IMR-90 (cell line): Measurements from ENCODE around the gene RFX3. TPM values are rescaled to one million over a fixed set of nuclear protein-coding genes. Genes with fewer than 3 reads are reported as not detected.

Experiments
- ATAC-seq: fragments of 200-7000 bp; cut with Tn5 transposase; 2 replicates; pipeline ENCODE4 v1.9.1; 2020; ENCODE audit warnings: low read depth, mild to moderate bottlenecking, moderate library complexity
- BruUV-seq: library from RNA; stranded (reverse); fragments of 400-500 nt; replicated peaks from 2 replicates; lab custom pipeline; 2021; lab: Mats Ljungman, UMichigan
- CTCF ChIA-PET: fragments of 300-600 bp; formaldehyde crosslinking; extraction: SDS; loops from one replicate; lab custom pipeline; 2021; ENCODE audit warnings: antibody characterized with exemption; lab: Yijun Ruan, JAX
- POLR2A ChIA-PET: fragments of 300-600 bp; sonication (Branson Sonifier 250); formaldehyde crosslinking; loops from one replicate; lab custom pipeline; 2022; ENCODE audit warnings: antibody characterized with exemption; ENCODE audit not compliant: unreplicated experiment; lab: Charles Lee
- DNase-seq: peaks from one replicate; pipeline ENCODE4 v3.0.0; 2013
- H2AFZ ChIP-seq: replicated peaks from 2 replicates; pipeline ENCODE3; 2013; ENCODE audit warnings: low read length, mild to moderate bottlenecking; ENCODE audit not compliant: poor library complexity
- H2AK5ac ChIP-seq: 2 replicates; pipeline ENCODE4 v1.6.1; 2013; ENCODE audit warnings: low read depth, low read length, inconsistent platforms
- H2AK9ac ChIP-seq: replicated peaks from 2 replicates; pipeline ENCODE3; 2013; ENCODE audit warnings: mild to moderate bottlenecking, low read depth, low read length, moderate library complexity; ENCODE audit not compliant: poor library complexity
- H2BK120ac ChIP-seq: 2 replicates; pipeline ENCODE4 v1.6.1; 2013; ENCODE audit warnings: low read depth, low read length, inconsistent platforms
- H2BK15ac ChIP-seq: 3 replicates; pipeline ENCODE4 v1.6.1; 2013; ENCODE audit warnings: low read depth, low read length, inconsistent platforms
- H2BK20ac ChIP-seq: 2 replicates; pipeline ENCODE4 v1.6.1; 2013; ENCODE audit warnings: low read depth, mild to moderate bottlenecking, inconsistent platforms, low read length, moderate library complexity
- H2BK5ac ChIP-seq: 2 replicates; pipeline ENCODE4 v1.6.1; 2013; ENCODE audit warnings: mild to moderate bottlenecking, low read depth, low read length, inconsistent platforms; ENCODE audit not compliant: poor library complexity, severe bottlenecking
- H3K14ac ChIP-seq: replicated peaks from 2 replicates; pipeline ENCODE4 v1.6.1; 2013; ENCODE audit warnings: low read depth, low read length, inconsistent platforms
- H3K18ac ChIP-seq: 2 replicates; pipeline ENCODE4 v1.6.1; 2013; ENCODE audit warnings: low read depth, low read length, control low read depth
- H3K23ac ChIP-seq: 2 replicates; pipeline ENCODE4 v1.6.1; 2013; ENCODE audit warnings: low read depth, low read length, inconsistent platforms
- H3K27ac ChIP-seq: 2 replicates; pipeline ENCODE4 v1.5.1; 2013; ENCODE audit warnings: mild to moderate bottlenecking, control low read depth, low read length; ENCODE audit not compliant: insufficient read depth
- H3K27me3 ChIP-seq: 2 replicates; pipeline ENCODE4 v1.6.1; 2013; ENCODE audit warnings: low read length; ENCODE audit not compliant: control insufficient read depth, insufficient read depth
- H3K36me3 ChIP-seq: 2 replicates; pipeline ENCODE4 v1.6.1; 2013; ENCODE audit warnings: low read length, mixed read lengths; ENCODE audit not compliant: control insufficient read depth, insufficient read depth
- H3K4ac ChIP-seq: 2 replicates; pipeline ENCODE4 v1.6.1; 2013; ENCODE audit warnings: low read depth, low read length, inconsistent platforms
- H3K4me1 ChIP-seq: 2 replicates; pipeline ENCODE4 v1.6.1; 2013; ENCODE audit warnings: low read length, mixed read lengths; ENCODE audit not compliant: control insufficient read depth, insufficient read depth
- H3K4me2 ChIP-seq: 2 replicates; pipeline ENCODE4 v1.6.1; 2013; ENCODE audit warnings: low read depth, mild to moderate bottlenecking, control low read depth, low read length, moderate library complexity
- H3K4me3 ChIP-seq: 2 replicates; pipeline ENCODE4 v1.5.1; 2013; ENCODE audit warnings: low read depth, mild to moderate bottlenecking, control low read depth, low read length, moderate library complexity; ENCODE audit not compliant: insufficient read depth
- H3K56ac ChIP-seq: 2 replicates; pipeline ENCODE4 v1.6.1; 2013; ENCODE audit warnings: low read length, inconsistent platforms; ENCODE audit not compliant: insufficient read depth; ENCODE audit errors: extremely low read depth
- H3K79me1 ChIP-seq, 2 experiments: 2 replicates each; pipeline ENCODE4 v1.6.1; 2013; ENCODE audit warnings: low read length in 2 of 2, inconsistent platforms in 1 of 2, low read depth in 1 of 2
- H3K9ac ChIP-seq: 2 replicates; pipeline ENCODE4 v1.6.1; 2013; ENCODE audit warnings: low read depth, low read length, control low read depth
- H3K9me1 ChIP-seq: 2 replicates; pipeline ENCODE4 v1.6.1; 2013; ENCODE audit warnings: low read length, inconsistent platforms; ENCODE audit not compliant: insufficient read depth
- H3K9me3 ChIP-seq: 2 replicates; pipeline ENCODE4 v1.6.1; 2013; ENCODE audit warnings: low read length; ENCODE audit not compliant: control insufficient read depth, insufficient read depth
- H4K20me1 ChIP-seq: 2 replicates; pipeline ENCODE4 v1.6.1; 2013; ENCODE audit warnings: low read length, inconsistent platforms; ENCODE audit not compliant: insufficient read depth
- H4K5ac ChIP-seq: 2 replicates; pipeline ENCODE4 v1.6.1; 2013; ENCODE audit warnings: mild to moderate bottlenecking, low read depth, low read length, control low read depth
- H4K8ac ChIP-seq, 2 experiments: 2 replicates each; pipeline ENCODE4 v1.6.1; 2013; ENCODE audit warnings: low read depth in 2 of 2, low read length in 2 of 2, control low read depth in 1 of 2, inconsistent platforms in 1 of 2
- H4K91ac ChIP-seq: 2 replicates; pipeline ENCODE4 v1.6.1; 2013; ENCODE audit warnings: low read depth, low read length, inconsistent platforms; ENCODE audit not compliant: insufficient read depth
- BHLHE40 ChIP-seq: fragments of 150-350 bp; IDR thresholded peaks from 2 replicates; pipeline ENCODE4 v1.6.1; 2016; ENCODE audit warnings: mild to moderate bottlenecking, low read depth, low read length
- CEBPB ChIP-seq: IDR thresholded peaks from 2 replicates; pipeline ENCODE4 v1.6.1; 2012; ENCODE audit warnings: low read depth, low read length, improper control_type of control experiment
- CHD1 ChIP-seq: IDR thresholded peaks from 2 replicates; pipeline ENCODE4 v1.6.1; 2012; ENCODE audit warnings: low read depth, low read length, improper control_type of control experiment
- CTCF ChIP-seq: conservative IDR thresholded peaks from 2 replicates; pipeline ENCODE4 v1.5.1; 2012; ENCODE audit warnings: mild to moderate bottlenecking, low read depth, low read length, improper control_type of control experiment
- ELK1 ChIP-seq: fragments of 150-350 bp; IDR thresholded peaks from 2 replicates; pipeline ENCODE4 v1.6.1; 2016; ENCODE audit warnings: low read depth, mild to moderate bottlenecking, low read length, moderate library complexity, borderline replicate concordance
- MAFK ChIP-seq: IDR thresholded peaks from 2 replicates; pipeline ENCODE4 v1.6.1; 2012; ENCODE audit warnings: low read depth, low read length, improper control_type of control experiment
- MAZ ChIP-seq: IDR thresholded peaks from 2 replicates; pipeline ENCODE4 v1.6.1; 2012; ENCODE audit warnings: low read depth, mild to moderate bottlenecking, low read length, improper control_type of control experiment, moderate library complexity, borderline replicate concordance
- MXI1 ChIP-seq: IDR thresholded peaks from 2 replicates; pipeline ENCODE4 v1.6.1; 2012; ENCODE audit warnings: low read depth, mild to moderate bottlenecking, low read length, moderate library complexity, borderline replicate concordance
- NFE2L2 ChIP-seq: fragments of 150-350 bp; IDR thresholded peaks from 2 replicates; pipeline ENCODE4 v1.6.1; 2016; ENCODE audit warnings: low read depth, mild to moderate bottlenecking, low read length
- POLR2A ChIP-seq: IDR thresholded peaks from 2 replicates; pipeline ENCODE4 v1.6.1; 2012; ENCODE audit warnings: mild to moderate bottlenecking, low read depth, low read length
- RAD21 ChIP-seq: IDR thresholded peaks from 2 replicates; pipeline ENCODE4 v1.6.1; 2012; ENCODE audit warnings: low read length, improper control_type of control experiment
- RCOR1 ChIP-seq: IDR thresholded peaks from 2 replicates; pipeline ENCODE4 v1.6.1; 2012; ENCODE audit warnings: mild to moderate bottlenecking, low read length, improper control_type of control experiment; ENCODE audit not compliant: insufficient replicate concordance
- RFX5 ChIP-seq: IDR thresholded peaks from 2 replicates; pipeline ENCODE4 v1.8.0; 2012; ENCODE audit warnings: low read depth, mild to moderate bottlenecking, low read length, moderate library complexity
- SMC3 ChIP-seq: fragments of 150-350 bp; IDR thresholded peaks from 2 replicates; pipeline ENCODE4 v1.6.1; 2016; ENCODE audit warnings: low read depth, mild to moderate bottlenecking, antibody characterized with exemption, low read length, moderate library complexity
- USF2 ChIP-seq: fragments of 150-350 bp; IDR thresholded peaks from 2 replicates; pipeline ENCODE4 v1.6.1; 2017; ENCODE audit warnings: mild to moderate bottlenecking, antibody characterized with exemption, low read length, low read depth
- WGBS, 2 experiments: methylation state at CpG; one replicate each; pipeline versions ENCODE4 v1.1.5 to v1.1.7; 2013; ENCODE audit warnings: missing lambda C conversion rate in 2 of 2; ENCODE audit not compliant: insufficient read length in 1 of 2; ENCODE audit errors: extremely low coverage in 2 of 2; 5-methylcytosine and 5-hydroxymethylcytosine counted together
- dilution Hi-C: fragments of 300-500 bp; cut with HindIII; formaldehyde crosslinking; loops from one replicate; pipeline ENCODE4 v1.14.3; 2018; ENCODE audit warnings: low sequenced_read_pairs; ENCODE audit not compliant: unreplicated experiment
- in situ Hi-C: fragments of 300-500 bp; cut with MboI; formaldehyde crosslinking; loops from 3 replicates; pipeline ENCODE4 v1.14.3; 2019; ENCODE audit warnings: low sequenced_read_pairs, inconsistent platforms, mixed read lengths
- intact Hi-C: fragments of 100-400 bp; cut with micrococcal nuclease; formaldehyde crosslinking; loops from 2 replicates; pipeline ENCODE4 v1.10.0; 2022
- polyA plus RNA-seq, 3 experiments: library from polyadenylated mRNA; depleted of rRNA; stranded (reverse); fragments of >200 nt; gene quantifications; 2 replicates each; pipeline ENCODE4 v1.2.3, GENCODE V29; 2012; ENCODE audit warnings: low replicate concordance in 1 of 3
- total RNA-seq: library from RNA; depleted of rRNA; stranded (reverse); fragments of >200 nt; gene quantifications from 2 replicates; pipeline ENCODE4 v1.2.3, GENCODE V29; 2012

Gene RFX3
- total and polyA plus RNA-seq, 2 of the 4 experiments (the other 2 are of a cell fraction): 1.7 to 2.7 TPM

- Histone ChIP-seq H3K23ac (no peak overlapping the region), H4K8ac (no peak overlapping the region), H4K91ac (no peak overlapping the region), H3K56ac (no peak overlapping the region), H3K27ac (no peak overlapping the region), H3K36me3 (no peaks in the 10 kb centered on the region), H2BK5ac (no peak overlapping the region), H2AFZ (no peak overlapping the region), H2BK20ac (no peak overlapping the region), H2BK120ac (no peak overlapping the region), H3K14ac (no peak overlapping the region), H3K4me3 (no peak overlapping the region), H4K5ac (no peak overlapping the region), H3K27me3 (no peaks in the 10 kb centered on the region), H2AK9ac (no peak overlapping the region), H3K79me1 (no peaks in the 10 kb centered on the region), H3K4me2 (no peak overlapping the region), H3K9ac (no peak overlapping the region), H3K9me3 (no peaks in the 10 kb centered on the region), H4K20me1 (no peaks in the 10 kb centered on the region), H2BK15ac (no peak overlapping the region), H3K18ac (no peak overlapping the region), H3K4ac (no peak overlapping the region), H3K9me1 (no peaks in the 10 kb centered on the region), H2AK5ac (no peak overlapping the region), H3K4me1 (peaks cover 2% of the 10 kb centered on the region; the same call in 1 of the 2 replicates)
- ChIA-PET CTCF (interaction anchor here (0.6 kb wide), 1 partner anchor 1002 kb away, joined by 3 read pairs; no protein-coding TSS in a partner anchor), POLR2A (no interaction called here)
- dilution Hi-C loops (no loop called here), intact Hi-C loops (no loop called here), in situ Hi-C loops (no loop called here)
- no peak for DNase-seq
- BruUV-seq: no TSS peak
- no peak for ATAC-seq
- WGBS, 2 experiments: 100% methylated on average over 1 of the region's 7 CpGs; no CpG with 5 or more reads in 1 of the 2 experiments
- TF ChIP-seq SMC3 (no peak), RAD21 (no peak), ELK1 (no peak), RCOR1 (no peak), CHD1 (no peak), MXI1 (no peak), USF2 (no peak), BHLHE40 (no peak), POLR2A (no peak), NFE2L2 (no peak), CTCF (no peak), MAFK (no peak), MAZ (no peak), RFX5 (no peak), CEBPB (no peak)
These were observed 46.1 kb downstream of the RFX3 start for GRCh38 chr9:3479514-3480352.
